A673 (cell line): ENCODE data around the gene WDR11.

Experiments
- EZH2 ChIP-seq: fragments of 200-600 bp; sonication (generic); IDR thresholded peaks from 2 replicates; pipeline ENCODE4 v1.6.1; 2017; ENCODE audit warnings: borderline replicate concordance, low read depth, mild to moderate bottlenecking, mixed read lengths, antibody characterized with exemption, low read length; ENCODE audit not compliant: poor library complexity, severe bottlenecking
- TF ChIP-seq, protein P1 (sequence below): fragments of 300-800, 200-600 bp; sonication (generic); conservative IDR thresholded peaks from 2 replicates; pipeline ENCODE4 v1.5.1; 2017; ENCODE audit warnings: low read depth, mild to moderate bottlenecking, antibody characterized with exemption, low read length, moderate library complexity, mixed read lengths

DNA sequence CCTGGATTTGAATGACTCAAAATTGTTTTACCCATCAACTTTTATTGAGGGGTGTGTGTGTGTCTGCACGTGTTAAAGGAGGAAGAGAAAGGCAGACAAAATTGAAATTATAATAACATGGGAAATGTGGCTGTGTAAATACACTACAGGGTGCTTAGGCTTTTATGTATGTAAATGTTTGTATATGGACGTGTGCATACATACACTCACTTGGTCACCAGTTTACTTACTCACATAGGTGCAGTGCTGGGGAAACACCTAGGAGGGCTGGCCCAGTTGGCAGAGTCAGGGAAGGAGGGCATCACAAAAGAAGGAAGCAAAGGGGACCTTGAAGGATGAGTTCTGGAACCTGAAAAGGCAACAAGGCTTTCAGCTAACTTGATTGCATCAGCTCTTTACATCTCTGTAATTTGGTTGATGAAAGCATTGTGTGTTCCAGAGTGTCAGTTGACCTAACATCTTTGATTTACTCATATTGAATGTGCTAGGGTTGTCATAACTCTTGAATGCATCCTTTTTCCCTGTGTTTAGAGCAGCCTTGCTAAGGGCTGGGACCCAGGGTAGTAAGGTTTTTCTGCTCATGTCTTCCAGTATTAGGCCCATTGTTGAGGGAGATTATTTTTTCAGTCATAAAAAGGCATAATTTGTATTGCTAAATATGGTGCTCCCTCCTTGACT lies 10.2 kb downstream of the WDR11 start:
- TF ChIP-seq, protein P1, sequence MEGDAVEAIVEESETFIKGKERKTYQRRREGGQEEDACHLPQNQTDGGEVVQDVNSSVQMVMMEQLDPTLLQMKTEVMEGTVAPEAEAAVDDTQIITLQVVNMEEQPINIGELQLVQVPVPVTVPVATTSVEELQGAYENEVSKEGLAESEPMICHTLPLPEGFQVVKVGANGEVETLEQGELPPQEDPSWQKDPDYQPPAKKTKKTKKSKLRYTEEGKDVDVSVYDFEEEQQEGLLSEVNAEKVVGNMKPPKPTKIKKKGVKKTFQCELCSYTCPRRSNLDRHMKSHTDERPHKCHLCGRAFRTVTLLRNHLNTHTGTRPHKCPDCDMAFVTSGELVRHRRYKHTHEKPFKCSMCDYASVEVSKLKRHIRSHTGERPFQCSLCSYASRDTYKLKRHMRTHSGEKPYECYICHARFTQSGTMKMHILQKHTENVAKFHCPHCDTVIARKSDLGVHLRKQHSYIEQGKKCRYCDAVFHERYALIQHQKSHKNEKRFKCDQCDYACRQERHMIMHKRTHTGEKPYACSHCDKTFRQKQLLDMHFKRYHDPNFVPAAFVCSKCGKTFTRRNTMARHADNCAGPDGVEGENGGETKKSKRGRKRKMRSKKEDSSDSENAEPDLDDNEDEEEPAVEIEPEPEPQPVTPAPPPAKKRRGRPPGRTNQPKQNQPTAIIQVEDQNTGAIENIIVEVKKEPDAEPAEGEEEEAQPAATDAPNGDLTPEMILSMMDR, result no peak
- TF ChIP-seq EZH2, result no peak
